ENCODE results near the gene ITGAX.

DNA sequence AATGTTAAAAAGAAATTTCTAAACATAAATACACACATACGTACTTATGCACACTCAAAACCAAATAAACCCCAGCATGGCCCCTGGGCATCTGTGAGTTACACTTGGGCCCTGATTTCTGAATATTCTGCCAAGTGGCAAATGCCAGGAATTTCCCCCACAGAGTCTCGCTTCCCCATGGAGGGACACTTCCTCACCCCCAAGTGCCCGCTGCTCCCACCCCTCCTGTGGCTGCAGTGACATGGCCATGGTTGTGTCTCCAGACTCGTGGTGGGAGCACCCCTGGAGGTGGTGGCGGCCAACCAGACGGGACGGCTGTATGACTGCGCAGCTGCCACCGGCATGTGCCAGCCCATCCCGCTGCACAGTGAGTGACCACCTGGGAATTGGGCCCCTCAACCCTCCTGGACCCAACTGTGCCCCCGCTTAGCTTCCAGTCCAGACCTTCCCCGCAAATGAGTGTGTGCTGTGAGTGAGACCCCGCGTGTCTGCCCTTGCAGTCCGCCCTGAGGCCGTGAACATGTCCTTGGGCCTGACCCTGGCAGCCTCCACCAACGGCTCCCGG lies 42.2 kb downstream of the ITGAX start:
- TF ChIP-seq, protein P1, sequence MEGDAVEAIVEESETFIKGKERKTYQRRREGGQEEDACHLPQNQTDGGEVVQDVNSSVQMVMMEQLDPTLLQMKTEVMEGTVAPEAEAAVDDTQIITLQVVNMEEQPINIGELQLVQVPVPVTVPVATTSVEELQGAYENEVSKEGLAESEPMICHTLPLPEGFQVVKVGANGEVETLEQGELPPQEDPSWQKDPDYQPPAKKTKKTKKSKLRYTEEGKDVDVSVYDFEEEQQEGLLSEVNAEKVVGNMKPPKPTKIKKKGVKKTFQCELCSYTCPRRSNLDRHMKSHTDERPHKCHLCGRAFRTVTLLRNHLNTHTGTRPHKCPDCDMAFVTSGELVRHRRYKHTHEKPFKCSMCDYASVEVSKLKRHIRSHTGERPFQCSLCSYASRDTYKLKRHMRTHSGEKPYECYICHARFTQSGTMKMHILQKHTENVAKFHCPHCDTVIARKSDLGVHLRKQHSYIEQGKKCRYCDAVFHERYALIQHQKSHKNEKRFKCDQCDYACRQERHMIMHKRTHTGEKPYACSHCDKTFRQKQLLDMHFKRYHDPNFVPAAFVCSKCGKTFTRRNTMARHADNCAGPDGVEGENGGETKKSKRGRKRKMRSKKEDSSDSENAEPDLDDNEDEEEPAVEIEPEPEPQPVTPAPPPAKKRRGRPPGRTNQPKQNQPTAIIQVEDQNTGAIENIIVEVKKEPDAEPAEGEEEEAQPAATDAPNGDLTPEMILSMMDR (IDR thresholded peaks at IDR 0.05) = no peak
- no peak for TF ChIP-seq POLR2A (IDR thresholded peaks at IDR 0.05)

Data from lower leg skin (tissue), 3 donors.